NOMO-1 (cell line): Measurements from ENCODE around the gene HSPB2.

Source experiments
- DNase-seq, 2 experiments: peaks; one replicate each; lab custom pipeline; 2025; ENCODE audit not compliant: unreplicated experiment in 2 of 2; lab: John Stamatoyannopoulos, UW

Gene HSPB2

DNA sequence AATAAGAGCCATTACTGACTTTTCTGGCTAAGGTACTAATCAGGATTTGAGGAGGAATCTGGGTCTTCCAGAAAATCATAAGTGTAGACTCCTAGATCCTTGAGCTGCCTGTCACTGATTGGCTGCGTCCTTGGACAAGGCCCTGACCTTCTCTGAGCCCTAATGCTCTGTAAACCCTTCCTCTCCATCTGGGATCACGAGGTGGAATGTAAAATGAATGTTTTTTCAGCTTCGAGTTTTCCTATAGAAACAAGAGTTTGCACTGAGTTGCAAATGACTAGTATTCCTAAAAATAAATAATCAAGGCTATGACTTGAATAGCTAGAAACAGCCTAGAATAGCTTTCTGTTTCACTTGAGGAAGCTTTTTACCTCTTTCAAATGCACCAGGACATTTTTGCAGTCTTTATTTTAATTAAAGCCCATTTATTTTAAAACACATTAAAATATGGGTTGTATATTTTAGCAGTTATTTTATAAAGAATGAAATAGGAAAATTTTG is 23.6 kb downstream of the HSPB2 start:
- no peak for DNase-seq

DNA sequence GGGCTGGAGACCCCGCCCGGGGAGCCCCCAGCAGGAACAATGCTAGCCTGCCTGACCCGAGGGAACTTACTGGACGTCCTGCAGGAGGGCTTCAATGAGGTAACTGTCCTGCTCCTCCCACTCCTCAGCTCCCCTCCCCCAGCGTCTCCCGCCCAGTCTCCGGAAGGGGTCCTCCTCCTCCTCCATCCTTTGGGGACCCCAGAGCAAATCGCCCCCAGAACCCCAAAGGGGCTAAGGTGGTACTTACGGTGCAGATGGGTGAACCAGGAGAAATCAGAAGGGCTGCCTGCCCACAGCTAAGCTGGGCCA is 24.9 kb downstream of the HSPB2 start:
- no peak for DNase-seq

DNA sequence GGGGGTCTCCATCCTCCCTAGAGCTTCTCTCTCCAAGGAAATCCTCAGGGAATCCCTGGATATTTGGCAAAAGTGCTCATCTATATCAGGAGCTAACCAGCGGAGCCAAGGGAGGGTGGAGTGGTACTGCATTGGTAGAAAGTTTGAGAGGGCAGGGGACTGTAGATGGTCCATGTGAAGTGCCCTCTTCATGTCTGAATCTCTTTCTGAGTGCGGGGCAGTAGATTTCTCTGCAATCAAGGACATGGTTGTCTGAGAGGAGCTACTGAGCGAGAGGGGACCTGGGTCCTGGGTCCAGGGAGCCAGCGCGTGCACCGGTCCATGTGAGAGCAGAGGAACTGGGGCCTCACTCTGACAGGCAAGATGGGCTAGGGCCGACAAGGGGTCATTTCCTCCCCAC is 25.3 kb downstream of the HSPB2 start:
- DNase-seq = no peak

DNA sequence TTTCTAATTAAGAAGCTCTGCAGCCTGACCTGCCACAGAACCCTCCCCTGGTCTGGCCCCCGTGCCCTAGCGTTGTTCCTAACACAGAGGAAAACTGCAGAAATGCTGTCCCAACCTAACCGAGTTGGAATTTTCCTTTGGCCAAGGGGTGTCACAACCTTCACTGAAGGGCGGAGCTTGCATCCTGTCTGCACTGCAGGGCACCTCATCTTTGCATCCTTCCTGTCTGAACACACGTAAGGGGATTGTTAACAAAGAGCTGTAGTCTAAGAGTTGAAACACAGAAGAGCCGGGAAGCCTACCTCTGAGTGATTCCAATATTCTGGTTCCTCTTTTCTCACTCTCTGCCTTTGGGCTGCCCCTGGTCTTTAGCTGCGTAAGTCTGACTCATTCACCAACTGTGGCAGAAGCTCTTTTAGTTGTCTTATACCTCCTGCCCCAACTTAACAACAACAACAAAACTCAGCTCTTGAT is 26.2 kb downstream of the HSPB2 start:
- DNase-seq = peak; percentile 77 to 96

DNA sequence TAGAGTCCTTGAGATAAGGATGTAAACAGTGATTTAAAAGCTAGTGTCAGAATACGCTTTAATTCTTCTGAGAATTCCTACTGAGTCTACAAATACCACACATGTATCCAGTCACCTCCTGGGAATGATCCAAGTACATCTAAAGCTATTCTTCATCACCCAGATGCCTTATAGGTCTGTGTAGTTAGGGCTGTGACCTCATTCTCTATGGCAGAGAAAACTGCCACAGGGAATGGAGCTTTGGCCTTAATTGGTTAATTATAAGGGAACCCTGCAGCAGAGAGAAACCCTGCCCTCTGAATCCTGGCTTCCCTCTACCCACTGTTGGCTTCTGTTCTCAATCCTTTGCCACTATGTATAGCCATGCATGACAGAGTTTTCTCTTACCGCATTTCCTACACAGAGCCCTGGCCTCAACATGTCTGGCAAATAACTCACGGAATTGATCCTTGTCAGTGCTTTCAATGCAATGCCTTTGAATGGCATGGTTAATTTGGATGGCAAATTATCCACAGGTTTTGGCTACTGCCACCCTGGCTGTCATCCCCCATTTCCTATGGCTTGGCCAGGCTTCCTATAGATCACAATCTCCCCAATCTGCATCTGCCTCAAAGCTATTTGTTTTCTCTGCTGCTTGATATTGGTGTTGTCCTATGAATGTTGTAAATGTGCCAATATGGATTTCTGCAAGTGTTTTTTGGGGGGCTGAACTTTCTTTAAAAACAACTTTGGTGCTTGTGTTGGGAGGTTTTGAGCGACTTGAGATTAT is 27.5 kb downstream of the HSPB2 start:
- DNase-seq = no peak

DNA sequence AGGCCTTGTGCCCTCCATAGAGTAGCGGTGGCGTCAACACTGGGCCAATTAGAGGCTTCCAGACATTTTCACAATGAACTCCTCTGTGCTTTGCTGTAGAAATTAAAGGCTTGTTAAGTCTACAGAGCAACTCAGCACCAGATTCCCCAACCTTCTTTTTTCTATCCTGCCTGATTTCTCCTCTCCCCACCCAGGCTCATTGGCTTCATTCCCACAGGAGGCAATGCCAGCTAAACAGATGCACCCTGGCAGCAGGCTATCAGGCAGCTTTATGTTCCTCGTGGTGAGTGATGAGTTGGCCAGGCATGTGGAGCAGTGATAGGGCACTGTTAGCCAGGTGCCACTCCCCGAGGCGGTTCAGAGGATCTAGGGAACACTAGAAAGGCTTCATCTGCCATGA is 29.4 kb downstream of the HSPB2 start:
- DNase-seq = no peak

DNA sequence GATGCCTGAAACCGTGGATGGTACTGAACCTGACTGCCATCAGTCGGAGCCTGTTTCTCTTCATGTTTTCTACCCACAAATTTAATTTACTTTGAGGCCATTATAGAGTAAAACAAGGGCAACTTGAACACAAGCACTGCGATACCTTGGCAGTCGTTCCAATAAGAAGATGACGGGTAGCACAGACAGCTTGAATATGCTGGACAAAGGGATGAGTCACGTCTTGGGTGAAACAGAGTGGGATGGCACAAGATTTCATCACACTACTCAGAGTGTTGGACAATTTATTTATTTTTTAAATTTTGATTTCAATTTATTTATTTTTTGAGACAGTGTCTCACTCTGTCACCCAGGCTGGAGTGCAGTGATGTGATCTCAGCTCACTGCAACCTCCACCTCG is 30.3 kb downstream of the HSPB2 start:
- DNase-seq = no peak

DNA sequence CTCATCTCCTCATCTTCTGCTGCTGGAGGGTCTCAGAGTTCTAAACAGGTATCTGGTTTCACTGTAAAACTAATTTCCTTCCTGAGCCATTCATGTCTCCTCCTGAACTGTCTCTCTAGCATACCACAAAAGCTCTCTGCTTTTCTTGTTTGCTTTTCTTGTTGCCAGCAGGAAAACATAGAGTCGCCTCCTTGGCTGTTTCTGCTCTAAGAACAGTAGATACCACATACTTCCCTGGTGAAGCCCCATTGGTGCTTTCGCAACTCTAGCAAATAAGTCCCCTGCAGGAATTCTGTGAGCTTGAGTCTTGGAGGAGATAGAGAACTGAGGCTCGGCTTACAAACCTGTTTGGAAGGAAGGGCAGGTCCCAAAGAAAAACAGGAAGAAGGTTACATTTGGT is 31.6 kb downstream of the HSPB2 start:
- no peak for DNase-seq

DNA sequence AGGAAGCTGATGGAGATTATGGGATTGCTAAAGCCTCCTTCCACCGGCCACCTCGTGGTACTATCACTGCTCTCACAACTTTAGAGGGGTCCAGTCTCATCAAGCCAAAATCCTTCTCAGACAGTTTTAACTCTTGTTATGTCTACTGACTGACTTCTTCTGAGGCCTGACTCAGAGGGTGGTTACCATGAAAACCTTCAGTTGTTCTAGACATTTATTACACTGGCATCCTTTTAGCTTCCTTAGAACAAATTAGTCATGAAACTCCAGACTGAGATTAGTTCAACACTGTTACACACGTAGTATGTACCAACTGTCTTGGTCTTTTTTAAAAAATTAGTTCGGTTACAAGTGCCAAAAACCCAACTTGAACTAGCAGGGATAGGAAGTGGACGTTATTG is 32.1 kb downstream of the HSPB2 start:
- peak in 1 of 2 experiments; percentile 23 for DNase-seq

DNA sequence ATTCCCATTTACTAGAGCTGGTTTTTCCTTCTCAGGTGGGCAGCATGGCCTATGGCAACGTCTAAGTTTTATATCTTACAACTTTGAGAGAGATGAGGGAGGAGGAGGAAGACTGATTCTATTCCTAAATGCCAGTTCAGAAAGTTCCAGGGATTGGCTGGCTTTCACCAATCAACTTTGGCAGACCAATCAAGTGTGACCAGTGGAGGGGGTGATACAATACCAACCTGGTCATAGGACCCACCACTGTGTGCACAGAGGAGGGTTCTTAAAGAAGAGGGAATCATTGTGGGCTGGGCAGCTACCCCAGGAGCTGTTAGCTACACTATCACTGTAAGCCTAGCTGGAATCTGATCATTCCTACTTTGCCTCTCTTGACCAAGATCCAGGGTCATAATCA is 32.7 kb downstream of the HSPB2 start:
- DNase-seq = no peak

DNA sequence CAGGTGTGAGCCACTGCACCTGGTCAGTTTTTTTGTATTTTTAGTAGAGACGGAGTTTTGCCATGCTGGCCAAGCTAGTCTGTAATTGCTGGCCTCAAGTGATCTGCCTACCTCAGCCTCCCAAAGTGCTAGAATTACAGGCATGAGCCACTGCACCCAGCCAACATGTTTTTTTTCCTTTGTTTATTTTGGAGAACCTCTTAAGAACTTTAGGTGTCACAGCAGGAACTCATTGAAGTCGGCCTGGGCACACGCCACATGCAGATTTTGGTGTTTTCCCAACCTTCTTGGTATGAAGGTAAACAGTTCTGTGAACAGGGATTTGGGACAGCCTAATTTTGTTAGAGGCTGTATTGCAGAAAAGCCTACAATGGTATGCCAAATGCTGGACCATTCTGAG is 34.0 kb downstream of the HSPB2 start:
- no peak for DNase-seq

DNA sequence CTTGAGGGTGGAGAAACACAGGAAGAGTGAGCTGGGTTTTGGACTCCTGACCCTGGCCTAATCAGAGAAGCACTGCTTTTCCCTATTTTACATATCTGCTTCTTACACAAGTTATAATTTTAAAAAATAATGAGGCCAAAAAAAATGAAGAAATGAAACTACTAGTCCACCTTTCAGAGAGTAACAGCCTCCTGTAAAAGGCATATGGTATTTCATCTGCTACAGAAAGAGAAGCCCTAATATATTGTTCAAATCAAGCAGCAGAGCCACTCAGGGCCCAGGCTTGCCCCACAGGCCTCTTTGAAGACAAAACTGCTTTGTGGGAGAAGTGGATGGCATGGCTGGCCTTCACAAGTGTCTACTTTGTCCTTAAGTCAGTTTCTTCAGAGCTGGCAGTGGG is 34.6 kb downstream of the HSPB2 start:
- DNase-seq = peak; percentile 37 to 61

DNA sequence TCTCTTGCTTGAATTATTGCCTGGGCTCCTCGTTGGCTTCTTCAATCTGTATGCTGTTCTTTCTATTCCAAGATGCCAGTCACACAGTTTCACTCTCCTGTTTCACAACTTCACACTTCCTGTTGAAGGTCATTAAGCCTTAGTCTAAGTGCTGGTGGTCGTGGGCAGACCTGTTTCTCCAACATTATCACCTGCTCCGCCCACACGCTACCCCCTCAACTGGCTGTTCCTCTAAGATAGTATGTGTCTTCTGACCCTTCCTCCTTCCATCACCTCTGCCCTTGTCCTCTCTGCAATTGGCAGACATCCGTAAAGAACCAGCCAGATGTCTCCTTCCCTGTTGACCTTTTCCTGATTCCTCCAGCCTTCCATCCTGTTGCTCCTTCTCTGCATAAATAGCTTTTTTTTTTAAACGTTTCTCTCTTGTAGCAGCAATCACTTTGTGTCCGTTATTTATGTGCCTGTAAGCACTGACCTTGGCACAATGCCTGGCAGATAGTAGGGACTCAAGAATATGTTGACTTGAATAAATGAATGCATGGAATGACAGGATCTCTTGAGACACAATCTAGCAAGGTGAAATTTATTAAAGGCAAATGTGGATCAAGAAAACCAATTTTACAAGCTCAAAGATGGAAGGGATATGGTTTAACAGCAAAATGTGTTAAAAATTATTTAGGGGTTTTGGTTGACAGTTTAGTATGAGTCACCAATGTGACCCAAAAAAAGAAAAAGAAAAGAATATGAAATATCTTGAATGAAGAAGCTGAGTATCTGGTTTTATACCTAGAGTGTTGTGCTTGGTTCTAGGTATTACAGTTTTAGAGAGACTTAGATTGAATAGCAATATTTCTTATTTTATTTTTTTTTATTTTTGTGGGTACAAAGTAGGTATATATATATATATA is 37.2 kb downstream of the HSPB2 start:
- peak; percentile 22 to 62 for DNase-seq

DNA sequence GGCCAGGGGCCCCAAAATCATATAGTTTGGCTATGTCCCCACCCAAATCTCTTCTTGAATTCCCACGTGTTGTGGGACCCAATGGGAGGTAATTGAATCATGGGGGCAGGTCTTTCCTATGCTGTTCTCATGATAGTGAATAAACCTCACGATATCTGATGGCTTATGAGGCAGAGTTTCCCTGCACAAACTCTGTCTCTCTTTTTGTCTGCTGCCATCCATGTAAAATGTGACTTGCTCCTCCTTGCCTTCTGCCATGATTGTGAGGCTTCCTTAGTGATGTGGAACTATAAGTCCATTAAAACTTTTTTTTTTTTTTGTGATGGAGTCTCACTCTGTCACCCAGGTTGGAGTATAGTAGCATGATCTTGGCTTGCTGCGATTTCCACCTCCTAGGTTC is 39.0 kb downstream of the HSPB2 start:
- DNase-seq = no peak

DNA sequence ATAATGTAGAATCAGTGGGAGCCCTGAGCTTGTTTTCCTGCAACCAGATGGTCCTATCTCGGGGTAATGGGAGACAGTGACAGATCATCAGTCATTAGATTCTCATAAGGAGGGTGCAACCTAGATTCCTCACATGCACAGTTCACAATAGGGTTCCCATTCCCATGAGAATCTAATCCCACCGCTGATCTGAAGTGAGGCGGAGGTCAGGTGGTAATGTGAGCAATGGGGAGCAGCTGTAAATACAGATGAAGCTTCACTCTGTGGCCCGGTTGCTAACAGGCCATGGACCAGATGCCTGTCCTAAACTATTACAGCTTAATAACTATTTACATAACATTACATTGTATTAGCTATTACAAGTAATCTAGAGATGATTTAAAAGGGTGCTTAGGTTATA is 41.6 kb downstream of the HSPB2 start:
- DNase-seq = no peak

DNA sequence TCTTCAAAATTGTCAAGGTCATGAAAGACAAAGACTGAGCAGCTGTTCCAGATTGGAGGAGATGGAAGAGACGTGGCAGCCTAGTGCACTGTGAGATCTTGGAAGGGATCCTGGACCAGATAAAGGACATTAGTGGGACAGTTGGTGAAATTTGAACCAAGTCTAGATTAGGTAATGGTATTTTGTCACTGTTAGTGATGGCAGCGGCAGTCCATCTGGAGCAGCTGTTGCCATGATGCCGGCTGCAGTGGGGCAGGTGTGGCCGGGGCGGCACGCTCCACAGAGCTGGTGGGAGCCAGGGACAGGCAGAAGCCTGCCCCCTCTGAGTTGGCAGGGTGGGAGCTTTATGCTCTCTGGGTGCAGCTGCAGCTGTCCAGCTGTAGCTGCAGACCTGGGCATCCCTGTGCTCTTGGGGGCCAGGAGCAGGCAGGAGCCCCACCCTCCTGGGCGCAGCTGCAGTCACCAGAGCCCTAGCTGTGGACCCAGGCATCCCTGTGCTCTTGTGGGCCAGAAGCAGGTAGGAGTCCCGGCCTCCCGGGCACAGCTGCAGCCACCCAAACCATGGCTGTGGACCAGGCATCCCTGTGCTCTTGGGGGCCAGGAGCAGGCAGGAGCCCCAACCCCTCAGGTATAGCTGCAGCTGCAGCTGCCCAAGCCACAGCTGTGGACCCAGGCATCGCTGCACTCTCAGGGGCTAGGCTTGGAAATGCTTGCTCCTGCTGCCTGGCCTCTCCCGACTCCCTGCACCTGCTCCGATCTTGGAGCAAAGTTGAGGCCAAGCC is 45.3 kb downstream of the HSPB2 start:
- no peak for DNase-seq

DNA sequence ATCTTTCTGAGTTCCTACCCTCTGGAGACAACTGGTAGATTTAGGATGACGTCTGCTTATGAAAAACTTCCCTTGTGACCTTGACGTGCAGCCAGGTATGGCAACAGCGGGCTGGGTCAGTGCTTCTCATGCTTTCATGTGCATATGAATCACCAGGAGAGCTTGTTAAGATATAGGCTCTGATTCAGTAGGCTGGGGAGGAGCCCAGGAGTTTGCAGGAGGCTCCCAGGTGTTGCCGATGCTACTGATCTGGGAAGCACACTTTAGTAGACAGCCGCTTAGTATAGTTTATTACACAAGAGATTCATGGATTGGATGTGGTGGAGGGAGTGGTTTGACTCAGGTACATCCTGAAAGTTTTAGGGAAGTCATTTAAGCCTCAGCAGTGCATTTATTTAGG is 48.4 kb downstream of the HSPB2 start:
- DNase-seq = no peak

DNA sequence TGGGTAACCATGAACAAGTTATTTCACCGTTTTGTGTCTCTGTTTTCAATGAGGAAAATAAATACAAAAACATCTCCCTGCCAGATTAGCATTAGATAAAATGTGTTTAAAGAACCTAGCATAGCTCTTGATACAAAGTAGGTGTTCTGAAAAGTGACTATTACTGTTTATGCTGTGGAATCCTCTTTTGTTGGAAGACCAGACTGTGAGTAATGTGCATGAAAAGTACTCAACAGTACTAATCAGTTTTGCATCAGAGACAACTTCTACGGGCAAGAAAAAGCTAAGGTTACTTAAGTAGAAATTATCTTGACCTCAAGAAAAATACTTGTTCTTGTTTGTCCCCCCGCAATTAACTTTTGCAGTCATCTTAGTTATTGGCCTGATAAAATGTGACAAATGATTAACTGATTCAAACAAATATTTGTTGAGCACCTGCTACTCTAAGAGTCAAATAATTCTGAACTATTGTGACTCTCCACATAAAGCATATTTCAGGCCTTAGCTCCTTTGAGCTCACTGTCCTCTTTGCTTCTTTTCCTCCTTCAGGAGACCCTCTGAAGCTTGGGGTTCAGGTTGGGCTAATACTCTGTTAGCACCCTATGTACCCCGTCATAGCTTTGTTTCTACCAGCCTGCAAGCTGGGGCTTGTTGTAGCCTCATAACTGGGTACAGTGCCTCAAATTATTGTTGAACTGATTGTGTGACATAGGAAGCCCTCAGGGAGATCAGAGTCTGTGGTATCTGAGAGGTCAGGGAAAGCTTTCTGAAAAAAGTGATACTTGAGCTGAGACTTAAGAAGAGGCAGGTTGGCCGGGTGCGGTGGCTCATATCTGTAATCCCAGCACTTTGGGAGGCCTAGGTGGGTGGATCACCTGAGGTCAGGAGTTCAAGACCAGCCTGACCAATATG is 49.1 kb downstream of the HSPB2 start:
- no peak for DNase-seq
